ENCODE measurements around the gene MRGPRX2.

MRGPRX2 gene

GRCh38 chr11:19060629-19061028 is at the start of gene MRGPRX2:
Gene MRGPRX2 (minus strand): TSS chr11:19060717. CDS start chr11:19056402, 4,315 bp downstream.
- Histone ChIP-seq H3K4me3 (ENCODE audit: low read depth, low read length) (no peak within 1 kb of the TSS), H3K36me3 (replicated peaks) (no peaks in the 10 kb centered on the region), H3K27me3 (replicated peaks) (peaks cover 2% of the 10 kb centered on the region), H3K27ac (no peak within 1 kb of the TSS)
- no peak for DNase-seq
- no peak for TF ChIP-seq CTCF (IDR thresholded peaks at IDR 0.05; ENCODE audit: low read depth, low read length, missing control alignments)
- in situ Hi-C loops (cut with HindIII; ENCODE audit: low pct_ligation_motif_present, low sequenced_read_pairs): no loop called here

GRCh38 chr11:19110295-19110694 is 49.8 kb upstream of the MRGPRX2 start:
- in situ Hi-C loops (cut with HindIII; ENCODE audit: low pct_ligation_motif_present, low sequenced_read_pairs): no loop called here
- DNase-seq: no peak
- TF ChIP-seq CTCF (IDR thresholded peaks at IDR 0.05; ENCODE audit: low read depth, low read length, missing control alignments): no peak
- Histone ChIP-seq H3K36me3 (replicated peaks) (no peaks in the 10 kb centered on the region), H3K4me3 (ENCODE audit: low read depth, low read length) (no peak overlapping the region), H3K27ac (no peak overlapping the region), H3K27me3 (replicated peaks) (no peaks in the 10 kb centered on the region)

GRCh38 chr11:19107125-19107524 is 46.6 kb upstream of the MRGPRX2 start:
- H3K27me3 ChIP-seq (replicated peaks): no peaks in the 10 kb centered on the region
- H3K36me3 ChIP-seq (replicated peaks): no peaks in the 10 kb centered on the region
- H3K27ac ChIP-seq: no peak overlapping the region
- no peak overlapping the region for H3K4me3 ChIP-seq (ENCODE audit: low read depth, low read length)
- no peak for DNase-seq
- in situ Hi-C loops (cut with HindIII; ENCODE audit: low pct_ligation_motif_present, low sequenced_read_pairs): no loop called here
- TF ChIP-seq CTCF (IDR thresholded peaks at IDR 0.05; ENCODE audit: low read depth, low read length, missing control alignments): no peak

GRCh38 chr11:19105011-19105410 is 44.5 kb upstream of the MRGPRX2 start:
- no peak for DNase-seq
- Histone ChIP-seq H3K4me3 (ENCODE audit: low read depth, low read length) (no peak overlapping the region), H3K27ac (no peak overlapping the region), H3K27me3 (replicated peaks) (no peaks in the 10 kb centered on the region), H3K36me3 (replicated peaks) (no peaks in the 10 kb centered on the region)
- no peak for TF ChIP-seq CTCF (IDR thresholded peaks at IDR 0.05; ENCODE audit: low read depth, low read length, missing control alignments)
- in situ Hi-C loops (cut with HindIII; ENCODE audit: low pct_ligation_motif_present, low sequenced_read_pairs): no loop called here

GRCh38 chr11:19102521-19102900 is 42.0 kb upstream of the MRGPRX2 start:
- H3K27me3 ChIP-seq (replicated peaks): no peaks in the 10 kb centered on the region
- TF ChIP-seq CTCF (IDR thresholded peaks at IDR 0.05; ENCODE audit: low read depth, low read length, missing control alignments): no peak
- no peak overlapping the region for H3K27ac ChIP-seq
- H3K36me3 ChIP-seq (replicated peaks): no peaks in the 10 kb centered on the region
- DNase-seq: no peak
- no peak overlapping the region for H3K4me3 ChIP-seq (ENCODE audit: low read depth, low read length)
- in situ Hi-C loops (cut with HindIII; ENCODE audit: low pct_ligation_motif_present, low sequenced_read_pairs): no loop called here

- no peak overlapping the region for H3K27ac ChIP-seq
- no peaks in the 10 kb centered on the region for H3K27me3 ChIP-seq (replicated peaks)
- DNase-seq: no peak
- H3K36me3 ChIP-seq (replicated peaks): no peaks in the 10 kb centered on the region
- in situ Hi-C loops (cut with HindIII; ENCODE audit: low pct_ligation_motif_present, low sequenced_read_pairs): no loop called here
- TF ChIP-seq CTCF (IDR thresholded peaks at IDR 0.05; ENCODE audit: low read depth, low read length, missing control alignments): no peak
- no peak overlapping the region for H3K4me3 ChIP-seq (ENCODE audit: low read depth, low read length)
These were observed 41.4 kb upstream of the MRGPRX2 start for GRCh38 chr11:19101796-19102520.
